ENCODE data around the gene HYLS1.

- TF ChIP-seq KDM5A (IDR thresholded peaks at IDR 0.05) (no peak), POLR2A (IDR thresholded peaks at IDR 0.05; ENCODE audit: low read length) (no peak), EP300 (IDR thresholded peaks at IDR 0.05) (no peak), JUNB (IDR thresholded peaks at IDR 0.05) (no peak), CTCF (IDR thresholded peaks at IDR 0.05) (no peak), BCL3 (IDR thresholded peaks at IDR 0.05) (no peak), GATA3 (IDR thresholded peaks at IDR 0.05; ENCODE audit: borderline replicate concordance) (no peak), PHF8 (IDR thresholded peaks at IDR 0.05; ENCODE audit: borderline replicate concordance, low read depth) (no peak), BHLHE40 (IDR thresholded peaks at IDR 0.05; ENCODE audit: low read depth, low read length) (no peak), CHD4 (IDR thresholded peaks at IDR 0.05; ENCODE audit: borderline replicate concordance) (no peak), HOXA7 (CRISPR knock-in tag; IDR thresholded peaks at IDR 0.05) (no peak), TP53 (CRISPR knock-in tag; IDR thresholded peaks at IDR 0.05) (no peak), MAX (IDR thresholded peaks at IDR 0.05) (no peak)
- TF ChIP-seq, protein P1, sequence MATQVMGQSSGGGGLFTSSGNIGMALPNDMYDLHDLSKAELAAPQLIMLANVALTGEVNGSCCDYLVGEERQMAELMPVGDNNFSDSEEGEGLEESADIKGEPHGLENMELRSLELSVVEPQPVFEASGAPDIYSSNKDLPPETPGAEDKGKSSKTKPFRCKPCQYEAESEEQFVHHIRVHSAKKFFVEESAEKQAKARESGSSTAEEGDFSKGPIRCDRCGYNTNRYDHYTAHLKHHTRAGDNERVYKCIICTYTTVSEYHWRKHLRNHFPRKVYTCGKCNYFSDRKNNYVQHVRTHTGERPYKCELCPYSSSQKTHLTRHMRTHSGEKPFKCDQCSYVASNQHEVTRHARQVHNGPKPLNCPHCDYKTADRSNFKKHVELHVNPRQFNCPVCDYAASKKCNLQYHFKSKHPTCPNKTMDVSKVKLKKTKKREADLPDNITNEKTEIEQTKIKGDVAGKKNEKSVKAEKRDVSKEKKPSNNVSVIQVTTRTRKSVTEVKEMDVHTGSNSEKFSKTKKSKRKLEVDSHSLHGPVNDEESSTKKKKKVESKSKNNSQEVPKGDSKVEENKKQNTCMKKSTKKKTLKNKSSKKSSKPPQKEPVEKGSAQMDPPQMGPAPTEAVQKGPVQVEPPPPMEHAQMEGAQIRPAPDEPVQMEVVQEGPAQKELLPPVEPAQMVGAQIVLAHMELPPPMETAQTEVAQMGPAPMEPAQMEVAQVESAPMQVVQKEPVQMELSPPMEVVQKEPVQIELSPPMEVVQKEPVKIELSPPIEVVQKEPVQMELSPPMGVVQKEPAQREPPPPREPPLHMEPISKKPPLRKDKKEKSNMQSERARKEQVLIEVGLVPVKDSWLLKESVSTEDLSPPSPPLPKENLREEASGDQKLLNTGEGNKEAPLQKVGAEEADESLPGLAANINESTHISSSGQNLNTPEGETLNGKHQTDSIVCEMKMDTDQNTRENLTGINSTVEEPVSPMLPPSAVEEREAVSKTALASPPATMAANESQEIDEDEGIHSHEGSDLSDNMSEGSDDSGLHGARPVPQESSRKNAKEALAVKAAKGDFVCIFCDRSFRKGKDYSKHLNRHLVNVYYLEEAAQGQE (IDR thresholded peaks at IDR 0.05), result no peak
Observed at GRCh38 chr11:125945797-125946520, 58.5 kb downstream of the HYLS1 start, which contains the start of gene VSIG10L2.
